HG03520 (cell line): ENCODE measurements around the gene INVS.
"Not testable (repeated sequence)": the region's sequence is repeated elsewhere in the genome, so short reads cannot be mapped to it uniquely, and the experiment has no call there.

ENCODE experiments used
- ATAC-seq: cut with Tn5 transposase; IDR thresholded peaks from one replicate; pipeline ENCODE4 v1.9.1; 2021; ENCODE audit warnings: mild to moderate bottlenecking, moderate library complexity; ENCODE audit not compliant: unreplicated experiment

Gene INVS

DNA sequence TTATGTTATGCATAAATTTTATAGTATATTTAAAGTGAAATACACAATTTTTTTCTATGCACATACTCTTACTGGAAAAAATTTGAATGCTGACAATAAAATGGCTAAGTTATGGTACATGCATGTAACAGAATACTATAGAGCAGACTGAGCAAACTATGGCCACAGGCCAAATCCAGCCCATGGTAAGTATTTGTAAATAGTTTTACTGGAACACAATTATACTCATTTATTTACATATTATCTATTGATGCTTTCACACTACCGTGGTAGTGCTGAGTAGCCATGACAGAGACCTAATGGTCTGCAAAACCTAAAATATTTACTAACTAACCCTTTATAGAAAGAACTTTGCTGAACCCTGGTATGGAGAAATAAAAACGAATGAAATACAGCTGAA, 208.0 kb downstream of the INVS start:
- ATAC-seq, result no peak

DNA sequence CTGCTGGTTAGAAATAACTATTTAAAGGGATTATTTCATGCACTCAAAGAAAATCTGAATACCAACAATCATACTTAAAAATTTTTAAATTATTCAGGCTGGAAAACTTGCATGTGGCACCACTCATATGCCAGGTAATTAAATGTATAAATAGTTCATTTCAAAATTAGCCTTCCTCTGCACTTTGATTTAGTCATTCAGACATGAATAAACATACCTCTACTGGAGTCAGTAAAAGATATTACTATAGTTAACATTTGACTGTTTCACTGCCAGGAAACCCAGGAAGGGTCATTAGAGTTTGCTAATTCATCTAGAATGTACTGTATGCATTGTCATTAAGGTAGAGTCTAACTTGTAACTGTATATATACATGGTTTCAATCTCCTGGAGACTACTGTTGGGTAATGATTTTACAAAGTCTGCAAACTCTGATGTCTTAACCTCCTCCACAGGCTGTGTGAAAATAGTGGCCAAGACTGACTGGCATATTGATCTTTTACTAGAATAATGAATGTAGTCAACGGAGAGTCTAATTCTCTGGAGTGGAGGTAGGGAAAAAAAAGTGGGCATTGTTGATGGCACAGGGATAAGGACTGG, 210.0 kb downstream of the INVS start:
- ATAC-seq, result no peak

DNA sequence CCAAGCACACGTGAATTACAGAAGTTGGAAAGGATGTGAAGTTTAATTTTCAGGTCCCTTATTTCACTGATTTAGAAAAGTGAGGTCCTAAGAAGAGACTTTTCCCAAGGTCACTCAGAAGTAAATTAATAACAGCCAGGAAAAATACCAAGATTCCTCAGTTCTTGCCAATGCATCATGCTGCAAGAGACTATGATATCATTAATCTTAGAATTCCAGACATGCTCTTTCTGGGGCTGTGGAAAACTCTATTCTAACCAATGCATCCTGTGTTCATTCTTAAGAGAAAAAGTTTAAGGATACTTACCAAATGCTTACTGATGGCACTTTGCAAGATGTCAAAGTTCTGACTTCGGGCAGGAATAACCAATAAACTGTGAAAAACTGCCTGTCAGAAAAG, 210.9 kb downstream of the INVS start:
- no peak for ATAC-seq

DNA sequence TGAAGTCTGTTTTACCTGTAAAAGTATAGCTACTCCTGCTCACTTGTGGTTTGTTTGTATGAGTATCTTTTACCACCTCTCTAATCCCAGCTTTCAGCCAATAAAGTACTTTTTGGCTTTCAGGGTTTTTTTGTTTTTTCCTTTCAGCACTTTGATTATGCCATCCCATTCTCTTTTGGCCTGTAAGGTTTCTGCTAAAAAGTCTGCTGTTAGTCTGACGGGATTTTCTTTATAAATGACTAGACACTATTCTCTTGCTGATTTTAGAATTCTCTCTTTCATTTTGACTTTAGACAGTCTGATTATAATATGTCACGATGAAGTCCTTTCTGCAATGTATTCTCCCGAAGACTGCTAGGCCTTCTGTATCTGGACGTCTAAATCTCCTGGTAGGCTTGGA, 216.5 kb downstream of the INVS start:
- no peak for ATAC-seq

DNA sequence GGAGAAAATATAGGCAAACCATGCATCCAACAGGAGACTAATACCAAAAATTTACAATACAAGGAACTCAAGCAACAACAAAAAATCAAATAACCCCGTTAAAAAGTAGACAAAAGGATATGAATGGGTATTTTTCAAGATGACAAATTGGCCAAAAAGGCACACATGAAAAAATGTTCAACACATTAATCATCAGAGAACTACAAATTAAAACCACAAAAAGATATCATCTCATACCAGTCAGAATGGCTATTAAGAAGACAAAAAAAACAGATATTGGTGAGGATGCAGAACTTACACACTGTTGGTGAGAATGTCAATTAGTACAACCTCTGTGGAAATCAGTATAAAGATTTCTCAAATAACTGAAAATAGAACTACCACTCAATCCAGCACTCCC, 218.7 kb downstream of the INVS start:
- ATAC-seq, result no peak

DNA sequence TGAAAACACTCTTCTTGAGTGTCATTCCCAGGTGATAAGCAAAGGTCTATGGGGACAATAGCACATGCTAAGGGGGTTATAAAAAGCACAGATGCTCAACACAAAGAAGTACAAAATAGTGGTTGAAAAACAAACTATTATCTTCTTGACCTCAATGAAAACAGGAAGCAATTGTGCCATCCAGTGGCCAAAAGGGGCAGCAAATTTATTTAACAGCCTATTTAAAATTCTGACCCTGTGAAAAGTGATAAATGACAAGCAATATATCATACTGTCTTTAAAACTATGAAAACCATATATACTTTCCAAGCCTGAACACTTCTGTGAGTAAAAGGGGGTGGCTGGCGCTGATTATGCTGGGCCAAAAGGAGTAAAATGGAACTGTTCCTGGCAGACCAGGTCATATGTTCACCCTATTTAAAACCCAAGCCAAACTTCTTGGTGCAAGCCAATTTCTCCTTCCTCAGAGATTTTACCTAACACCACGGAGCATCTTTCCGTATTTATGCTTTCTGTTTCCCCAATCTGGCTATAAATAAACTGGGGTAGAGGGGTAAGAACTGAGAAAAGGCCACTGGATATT, 224.0 kb downstream of the INVS start:
- ATAC-seq, result no peak

DNA sequence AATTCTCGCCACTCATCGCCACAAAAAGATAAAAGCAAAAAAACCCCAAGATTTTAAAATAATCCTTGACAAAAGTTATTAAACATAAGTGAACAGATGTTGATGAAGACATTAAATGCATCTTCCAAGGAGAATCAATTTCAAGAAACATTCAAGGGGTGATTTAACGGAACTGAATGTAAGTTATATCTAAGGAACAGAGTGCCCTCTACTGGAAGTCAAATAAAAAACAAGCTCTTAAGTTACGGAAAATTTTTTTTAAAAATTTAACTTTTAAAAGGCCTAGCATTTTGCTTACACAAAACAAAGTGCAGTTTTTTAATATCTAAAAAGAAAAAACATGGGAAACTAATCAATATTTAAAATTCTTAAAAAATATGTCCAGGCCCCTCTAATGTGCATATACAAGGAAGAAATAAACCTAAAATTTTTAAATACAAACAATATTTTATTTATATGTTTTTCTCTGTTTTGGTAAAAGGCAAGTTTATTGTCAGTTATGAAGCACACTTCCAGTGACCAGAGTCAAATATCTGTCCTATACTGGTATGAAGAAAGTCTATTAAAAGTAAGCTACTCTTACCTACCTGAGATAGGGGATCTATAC, 225.7 kb downstream of the INVS start:
- no peak for ATAC-seq

DNA sequence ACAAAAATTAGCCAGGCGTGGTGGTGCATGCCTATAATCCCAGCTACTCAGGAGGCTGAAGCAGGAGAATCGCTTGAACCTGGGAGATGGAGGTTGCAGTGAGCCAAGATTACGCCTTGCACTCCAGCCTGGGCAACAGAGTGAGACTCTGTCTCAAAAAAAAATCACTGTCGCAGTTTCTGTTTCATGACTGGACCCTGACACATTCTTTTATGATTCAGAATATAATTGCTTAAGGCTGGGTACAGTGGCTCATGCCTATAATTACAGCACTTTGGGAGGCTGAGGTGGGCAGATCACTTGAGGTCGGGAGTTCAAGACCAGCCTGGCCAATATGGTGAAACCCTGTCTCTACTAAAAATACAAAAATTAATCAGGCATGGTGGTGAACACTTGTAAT, 239.7 kb downstream of the INVS start:
- ATAC-seq, result not testable (repeated sequence)

DNA sequence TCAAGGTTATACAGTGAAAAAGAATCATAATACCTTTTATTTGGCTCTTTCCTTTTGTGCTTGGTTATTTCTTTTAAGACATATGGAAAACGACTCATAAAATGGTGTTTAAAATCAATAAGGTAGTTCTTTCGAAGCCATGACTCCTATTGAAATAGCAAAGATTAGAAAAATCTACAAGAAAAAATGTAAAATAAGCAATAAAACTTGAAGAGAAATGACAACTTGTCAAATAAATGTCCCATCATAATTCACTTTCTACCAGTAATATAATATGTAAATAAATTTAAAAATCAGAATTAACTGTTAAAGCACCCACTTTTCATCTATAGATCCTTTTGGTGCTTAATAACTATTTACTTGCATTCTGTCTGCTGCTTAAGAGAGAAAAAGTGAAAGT, 241.2 kb downstream of the INVS start:
- no peak for ATAC-seq

DNA sequence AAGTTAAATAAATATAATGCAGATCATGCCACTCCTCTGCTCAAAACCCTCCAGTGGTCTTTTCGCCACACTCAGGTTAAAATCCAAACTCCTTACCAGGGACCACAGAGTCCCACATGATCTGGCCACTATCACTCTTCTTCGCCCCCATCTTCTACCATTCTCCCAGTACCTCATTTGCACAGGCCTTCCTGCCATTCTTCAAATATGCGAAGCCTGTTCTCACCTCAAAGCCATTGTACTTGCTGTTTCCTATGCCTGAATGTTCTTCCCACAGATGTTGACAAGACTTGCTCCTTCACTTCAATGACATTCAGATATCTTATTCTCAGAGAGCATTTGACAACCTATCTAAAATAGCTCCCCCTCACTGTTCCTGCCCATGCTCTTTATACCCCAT, 242.8 kb downstream of the INVS start:
- no peak for ATAC-seq

DNA sequence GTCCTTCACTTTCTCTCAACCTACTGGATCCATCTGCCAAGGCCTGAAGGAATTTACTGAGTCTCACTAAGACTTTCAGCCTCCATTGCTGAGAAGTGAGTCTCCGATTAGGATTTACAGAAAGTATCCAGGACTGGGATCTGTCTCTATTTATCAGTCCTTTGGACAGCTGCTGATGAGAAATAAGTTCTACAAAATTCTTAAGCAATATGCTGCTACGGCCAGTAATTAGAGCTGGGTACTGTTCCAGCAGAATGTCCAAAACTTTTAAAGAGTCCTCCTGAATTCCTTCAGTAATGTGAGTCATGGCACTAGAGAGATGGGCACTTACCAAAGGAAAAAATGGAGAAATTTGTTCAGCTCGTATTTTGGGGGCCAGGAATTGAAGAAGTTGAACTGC, 247.8 kb downstream of the INVS start:
- no peak for ATAC-seq

DNA sequence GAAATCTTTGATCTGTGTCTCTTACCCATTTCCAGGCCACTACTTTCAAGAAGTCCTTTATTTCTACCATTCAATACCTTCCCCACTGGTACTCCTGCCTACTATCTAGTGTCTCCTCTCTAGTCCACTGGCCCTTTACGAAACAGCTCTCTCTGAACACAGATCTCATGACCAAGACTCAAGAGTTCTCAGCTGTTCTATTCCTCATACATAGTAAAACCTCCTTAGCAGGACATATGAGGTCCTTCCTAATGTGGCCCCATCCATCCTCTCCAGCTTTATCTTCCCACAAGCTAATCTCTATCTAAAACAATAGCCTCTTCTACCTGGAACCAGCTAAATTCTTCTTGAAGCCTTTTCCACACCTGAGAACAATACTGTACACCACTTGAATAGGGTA, 251.1 kb downstream of the INVS start:
- ATAC-seq, result no peak
